Keratinocyte (primary cell): ENCODE measurements around the gene MAP3K20. TPM values are rescaled to one million over a fixed set of nuclear protein-coding genes. Genes with fewer than 3 reads are reported as not detected.
A peak's percentile ranks its signal among the peaks of the same experiment; 100 is the strongest.
"Not testable (repeated sequence)": the region's sequence is repeated elsewhere in the genome, so short reads cannot be mapped to it uniquely, and the experiment has no call there.

Source experiments
- DNase-seq: peaks from one replicate; pipeline ENCODE4 v3.0.0-alpha.2; 2011; ENCODE audit warnings: low read depth, missing footprints, low spot score
- FAIRE-seq: peaks from 2 replicates; lab custom pipeline; 2011; peaks lifted over from hg19 to GRCh38; lab: Jason Lieb, UNC
- H2AFZ ChIP-seq: 2 replicates; pipeline ENCODE4 v1.6.0; 2012; ENCODE audit warnings: low read length, control low read depth, inconsistent platforms; ENCODE audit not compliant: control insufficient read depth
- H3K27ac ChIP-seq: 2 replicates; pipeline ENCODE4 v1.5.1; 2011; ENCODE audit warnings: low read length; ENCODE audit not compliant: control insufficient read depth, insufficient read depth
- H3K27me3 ChIP-seq: 3 replicates; pipeline ENCODE4 v1.6.0; 2011; ENCODE audit warnings: low read length; ENCODE audit not compliant: control insufficient read depth, insufficient read depth; ENCODE audit errors: extremely low read depth
- H3K36me3 ChIP-seq, 2 experiments: 2 replicates in 1 of 2; 3 replicates in 1 of 2; pipeline ENCODE4 v1.5.1; 2011; ENCODE audit warnings: low read length in 2 of 2, mild to moderate bottlenecking in 1 of 2; ENCODE audit not compliant: control insufficient read depth in 2 of 2, insufficient read depth in 2 of 2; ENCODE audit errors: extremely low read depth in 1 of 2
- H3K4me1 ChIP-seq: 3 replicates; pipeline ENCODE4 v1.5.1; 2011; ENCODE audit warnings: low read length; ENCODE audit not compliant: control insufficient read depth, insufficient read depth; ENCODE audit errors: extremely low read depth
- H3K4me2 ChIP-seq: 3 replicates; pipeline ENCODE4 v1.6.0; 2011; ENCODE audit warnings: low read depth, low read length; ENCODE audit not compliant: control insufficient read depth, insufficient read depth; ENCODE audit errors: extremely low read depth
- H3K4me3 ChIP-seq, 3 experiments: fragments of 200-600 bp in 1 of 3; sonication (generic) in 1 of 3; 2 replicates in 2 of 3; 3 replicates in 1 of 3; pipeline ENCODE4 v1.5.1; 2011 to 2016; ENCODE audit warnings: low read length in 3 of 3, mild to moderate bottlenecking in 3 of 3, control low read depth in 2 of 3, inconsistent platforms in 1 of 3, low read depth in 1 of 3, mixed read lengths in 1 of 3, mixed run types in 1 of 3, moderate library complexity in 1 of 3; ENCODE audit not compliant: control insufficient read depth in 2 of 3, insufficient read depth in 2 of 3; ENCODE audit errors: extremely low read depth in 1 of 3
- H3K79me2 ChIP-seq: 2 replicates; pipeline ENCODE4 v1.6.0; 2012; ENCODE audit warnings: low read length; ENCODE audit not compliant: control insufficient read depth, insufficient read depth
- H3K9ac ChIP-seq: 3 replicates; pipeline ENCODE4 v1.6.0; 2011; ENCODE audit warnings: low read length; ENCODE audit not compliant: control insufficient read depth, insufficient read depth; ENCODE audit errors: extremely low read depth
- H3K9me1 ChIP-seq: 3 replicates; pipeline ENCODE4 v1.6.0; 2011; ENCODE audit warnings: low read length; ENCODE audit not compliant: control insufficient read depth, insufficient read depth; ENCODE audit errors: extremely low read depth
- H3K9me3 ChIP-seq: 2 replicates; pipeline ENCODE4 v1.5.1; 2012; ENCODE audit warnings: low read depth, low read length; ENCODE audit not compliant: control insufficient read depth
- H4K20me1 ChIP-seq: 3 replicates; pipeline ENCODE4 v1.6.0; 2011; ENCODE audit warnings: low read length; ENCODE audit not compliant: control insufficient read depth, insufficient read depth; ENCODE audit errors: extremely low read depth
- EZH2 ChIP-seq: IDR thresholded peaks from one replicate; pipeline ENCODE4 v1.6.1; 2012; ENCODE audit warnings: inconsistent platforms, mild to moderate bottlenecking, low read length, moderate library complexity
- dilution Hi-C: fragments of 300-500 bp; cut with MboI; formaldehyde crosslinking; loops from one replicate; pipeline ENCODE4 v1.7.0; 2020; ENCODE audit warnings: low sequenced_read_pairs; ENCODE audit not compliant: extremely low pct_ligation_motif_present
- polyA plus RNA-seq, 5 experiments: library from polyadenylated mRNA; depleted of rRNA in 3 of 5; stranded (reverse) in 3 of 5; stranded (forward) in 1 of 5; unstranded in 1 of 5; fragments of >200 nt; gene quantifications; 1 replicate in 1 of 5; 2 replicates in 3 of 5; 3 replicates in 1 of 5; pipeline versions ENCODE4 v1.2.1 to v1.2.3, GENCODE V29; 2011 to 2012; ENCODE audit warnings: missing spikeins in 2 of 5, low read depth in 1 of 5, low replicate concordance in 1 of 5
- TF ChIP-seq, protein P1 (sequence below), 3 experiments: IDR thresholded peaks in 1 of 3; conservative IDR thresholded peaks in 1 of 3; optimal IDR thresholded peaks in 1 of 3; 2 replicates in 2 of 3; 3 replicates in 1 of 3; pipeline versions ENCODE3 to v1.5.1; 2011; ENCODE audit warnings: low read length in 3 of 3, mild to moderate bottlenecking in 3 of 3, moderate library complexity in 2 of 3, control low read depth in 1 of 3, inconsistent platforms in 1 of 3; ENCODE audit not compliant: insufficient read depth in 2 of 3; ENCODE audit errors: extremely low read depth in 1 of 3

Gene MAP3K20
- polyA plus RNA-seq, 1 donor (not counting 4 experiments of a cell fraction or from before 2014, with no cell fraction given): 31.7 TPM

DNA sequence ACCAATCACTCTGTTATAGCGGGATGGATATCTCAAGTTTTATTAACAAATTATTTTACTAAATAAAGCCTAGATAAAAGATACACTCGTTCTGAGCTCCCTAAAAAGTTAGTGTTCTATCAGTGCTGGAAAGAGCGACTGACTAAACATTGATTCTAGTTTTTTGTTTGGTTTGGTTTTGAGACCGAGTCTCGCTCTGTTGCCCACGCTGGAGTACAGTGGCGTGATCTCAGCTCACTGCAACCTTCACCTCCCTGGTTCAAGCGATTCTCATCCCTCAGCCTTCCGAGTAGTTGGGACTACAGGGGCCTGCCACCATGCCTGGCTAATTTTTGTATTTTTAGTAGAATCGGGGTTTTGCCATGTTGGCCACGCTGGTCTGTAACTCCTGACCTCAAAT is 205.2 kb downstream of the MAP3K20 start:
- H3K27me3 ChIP-seq: no peaks in the 10 kb centered on the region
- no peak overlapping the region for H3K9ac ChIP-seq
- no peaks in the 10 kb centered on the region for H3K79me2 ChIP-seq
- H3K4me2 ChIP-seq: no peak overlapping the region
- H3K4me3 ChIP-seq: no peak overlapping the region
- H3K9me3 ChIP-seq: no peaks in the 10 kb centered on the region
- peaks cover 9% of the 10 kb centered on the region for H3K4me1 ChIP-seq
- DNase-seq (no peak), FAIRE-seq (no peak)
- H2AFZ ChIP-seq: no peak overlapping the region
- no peaks in the 10 kb centered on the region for H3K9me1 ChIP-seq
- H3K27ac ChIP-seq: no peak overlapping the region
- H4K20me1 ChIP-seq: no peaks in the 10 kb centered on the region
- TF ChIP-seq EZH2: no peak
- TF ChIP-seq, protein P1, sequence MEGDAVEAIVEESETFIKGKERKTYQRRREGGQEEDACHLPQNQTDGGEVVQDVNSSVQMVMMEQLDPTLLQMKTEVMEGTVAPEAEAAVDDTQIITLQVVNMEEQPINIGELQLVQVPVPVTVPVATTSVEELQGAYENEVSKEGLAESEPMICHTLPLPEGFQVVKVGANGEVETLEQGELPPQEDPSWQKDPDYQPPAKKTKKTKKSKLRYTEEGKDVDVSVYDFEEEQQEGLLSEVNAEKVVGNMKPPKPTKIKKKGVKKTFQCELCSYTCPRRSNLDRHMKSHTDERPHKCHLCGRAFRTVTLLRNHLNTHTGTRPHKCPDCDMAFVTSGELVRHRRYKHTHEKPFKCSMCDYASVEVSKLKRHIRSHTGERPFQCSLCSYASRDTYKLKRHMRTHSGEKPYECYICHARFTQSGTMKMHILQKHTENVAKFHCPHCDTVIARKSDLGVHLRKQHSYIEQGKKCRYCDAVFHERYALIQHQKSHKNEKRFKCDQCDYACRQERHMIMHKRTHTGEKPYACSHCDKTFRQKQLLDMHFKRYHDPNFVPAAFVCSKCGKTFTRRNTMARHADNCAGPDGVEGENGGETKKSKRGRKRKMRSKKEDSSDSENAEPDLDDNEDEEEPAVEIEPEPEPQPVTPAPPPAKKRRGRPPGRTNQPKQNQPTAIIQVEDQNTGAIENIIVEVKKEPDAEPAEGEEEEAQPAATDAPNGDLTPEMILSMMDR (optimal IDR thresholded peaks at IDR 0.05 in 1 of 3, IDR thresholded peaks at IDR 0.05 in 1 of 3, conservative IDR thresholded peaks at IDR 0.05 in 1 of 3; ENCODE audit: extremely low read depth in 1 of 3, insufficient read depth in 2 of 3, low read length in 3 of 3): no peak
- dilution Hi-C loops: no loop called here
- no peaks in the 10 kb centered on the region for H3K36me3 ChIP-seq

- DNase-seq, H4K20me1 ChIP-seq, H3K9me3 ChIP-seq, H3K4me1 ChIP-seq, H3K79me2 ChIP-seq, H3K9me1 ChIP-seq, FAIRE-seq, H3K4me3 ChIP-seq, H3K36me3 ChIP-seq, H3K4me2 ChIP-seq, dilution Hi-C loops, H3K27ac ChIP-seq, H3K27me3 ChIP-seq, H2AFZ ChIP-seq, H3K9ac ChIP-seq: not testable (repeated sequence)
These were observed 206.3 kb downstream of the MAP3K20 start for GRCh38 chr2:173281898-173282297.

GRCh38 chr2:173282795-173283545 is 207.3 kb downstream of the MAP3K20 start:
- no peaks in the 10 kb centered on the region for H3K9me1 ChIP-seq
- TF ChIP-seq, protein P1 (optimal IDR thresholded peaks at IDR 0.05 in 1 of 3, IDR thresholded peaks at IDR 0.05 in 1 of 3, conservative IDR thresholded peaks at IDR 0.05 in 1 of 3; ENCODE audit: extremely low read depth in 1 of 3, insufficient read depth in 2 of 3, low read length in 3 of 3): peak in 2 of 3 experiments; percentile 38 to 56
- no peak for TF ChIP-seq EZH2
- peaks cover 9% of the 10 kb centered on the region for H3K4me1 ChIP-seq
- H3K4me2 ChIP-seq: peak overlapping the region; percentile 54
- dilution Hi-C loops: no loop called here
- DNase-seq: no peak
- FAIRE-seq: peak; percentile 20
- no peaks in the 10 kb centered on the region for H3K9me3 ChIP-seq
- H3K79me2 ChIP-seq: no peaks in the 10 kb centered on the region
- no peaks in the 10 kb centered on the region for H3K27me3 ChIP-seq
- no peak overlapping the region for H3K27ac ChIP-seq
- no peak overlapping the region for H3K9ac ChIP-seq
- H2AFZ ChIP-seq: peak overlapping the region; percentile 70
- H4K20me1 ChIP-seq: no peaks in the 10 kb centered on the region
- no peak overlapping the region for H3K4me3 ChIP-seq
- no peaks in the 10 kb centered on the region for H3K36me3 ChIP-seq
